ENCODE data around the gene DAZAP2.

- TF ChIP-seq, protein P1, sequence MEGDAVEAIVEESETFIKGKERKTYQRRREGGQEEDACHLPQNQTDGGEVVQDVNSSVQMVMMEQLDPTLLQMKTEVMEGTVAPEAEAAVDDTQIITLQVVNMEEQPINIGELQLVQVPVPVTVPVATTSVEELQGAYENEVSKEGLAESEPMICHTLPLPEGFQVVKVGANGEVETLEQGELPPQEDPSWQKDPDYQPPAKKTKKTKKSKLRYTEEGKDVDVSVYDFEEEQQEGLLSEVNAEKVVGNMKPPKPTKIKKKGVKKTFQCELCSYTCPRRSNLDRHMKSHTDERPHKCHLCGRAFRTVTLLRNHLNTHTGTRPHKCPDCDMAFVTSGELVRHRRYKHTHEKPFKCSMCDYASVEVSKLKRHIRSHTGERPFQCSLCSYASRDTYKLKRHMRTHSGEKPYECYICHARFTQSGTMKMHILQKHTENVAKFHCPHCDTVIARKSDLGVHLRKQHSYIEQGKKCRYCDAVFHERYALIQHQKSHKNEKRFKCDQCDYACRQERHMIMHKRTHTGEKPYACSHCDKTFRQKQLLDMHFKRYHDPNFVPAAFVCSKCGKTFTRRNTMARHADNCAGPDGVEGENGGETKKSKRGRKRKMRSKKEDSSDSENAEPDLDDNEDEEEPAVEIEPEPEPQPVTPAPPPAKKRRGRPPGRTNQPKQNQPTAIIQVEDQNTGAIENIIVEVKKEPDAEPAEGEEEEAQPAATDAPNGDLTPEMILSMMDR (IDR thresholded peaks at IDR 0.05): no peak; the same call in 2 of the 3 replicates
- TF ChIP-seq CBX8 (IDR thresholded peaks at IDR 0.05) (no peak), FOXS1 (CRISPR knock-in tag; IDR thresholded peaks at IDR 0.05) (no peak), MAX (IDR thresholded peaks at IDR 0.05) (peak; percentile 16; the same call in 1 of the 2 replicates), RFX5 (IDR thresholded peaks at IDR 0.05) (no peak), ZFP36 (IDR thresholded peaks at IDR 0.05; ENCODE audit: borderline replicate concordance, partially characterized antibody) (no peak), TP53 (CRISPR knock-in tag; IDR thresholded peaks at IDR 0.05) (no peak)
- TF ChIP-seq, protein P2, sequence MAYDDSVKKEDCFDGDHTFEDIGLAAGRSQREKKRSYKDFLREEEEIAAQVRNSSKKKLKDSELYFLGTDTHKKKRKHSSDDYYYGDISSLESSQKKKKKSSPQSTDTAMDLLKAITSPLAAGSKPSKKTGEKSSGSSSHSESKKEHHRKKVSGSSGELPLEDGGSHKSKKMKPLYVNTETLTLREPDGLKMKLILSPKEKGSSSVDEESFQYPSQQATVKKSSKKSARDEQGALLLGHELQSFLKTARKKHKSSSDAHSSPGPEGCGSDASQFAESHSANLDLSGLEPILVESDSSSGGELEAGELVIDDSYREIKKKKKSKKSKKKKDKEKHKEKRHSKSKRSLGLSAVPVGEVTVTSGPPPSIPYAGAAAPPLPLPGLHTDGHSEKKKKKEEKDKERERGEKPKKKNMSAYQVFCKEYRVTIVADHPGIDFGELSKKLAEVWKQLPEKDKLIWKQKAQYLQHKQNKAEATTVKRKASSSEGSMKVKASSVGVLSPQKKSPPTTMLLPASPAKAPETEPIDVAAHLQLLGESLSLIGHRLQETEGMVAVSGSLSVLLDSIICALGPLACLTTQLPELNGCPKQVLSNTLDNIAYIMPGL (CRISPR knock-in tag; IDR thresholded peaks at IDR 0.05; ENCODE audit: borderline replicate concordance): no peak
Observed at GRCh38 chr12:51270067-51270950, 31.7 kb downstream of the DAZAP2 start, which contains the start of gene SMAGP.
